IPS DF 19.7 (cell line): Measurements from ENCODE around the gene CLEC4E.
"Not testable (repeated sequence)": the region's sequence is repeated elsewhere in the genome, so short reads cannot be mapped to it uniquely, and the experiment has no call there.

ENCODE experiments used
- DNase-seq: peaks from one replicate; pipeline ENCODE4 v3.0.0-alpha.2; 2013; ENCODE audit warnings: low read depth, low spot score

Gene CLEC4E

DNA sequence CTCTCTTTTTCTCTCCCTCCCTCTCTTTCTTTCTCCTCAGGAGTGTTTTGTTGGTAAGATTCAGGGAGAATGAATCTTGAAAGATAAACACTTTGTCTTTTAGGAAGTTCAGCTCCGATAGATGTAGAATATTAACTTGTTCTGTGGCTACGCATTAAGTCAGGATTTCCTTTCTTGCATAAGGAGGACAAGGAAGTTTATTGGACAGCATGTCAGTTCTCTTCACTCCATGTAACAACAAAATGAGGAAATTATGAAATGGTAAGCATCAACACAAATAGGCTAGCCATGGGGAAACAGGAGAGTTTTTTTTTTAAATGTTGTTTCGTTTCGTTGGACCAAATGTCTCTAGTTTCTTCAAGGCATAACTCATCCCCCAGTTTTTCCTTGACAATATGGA is at the start of gene CLEC4E:
TSS of gene CLEC4E (minus strand) at position 75 of the 400 bp plus-strand sequence. CDS start 108 bp downstream, outside the sequence.
- DNase-seq = not testable (repeated sequence)

DNA sequence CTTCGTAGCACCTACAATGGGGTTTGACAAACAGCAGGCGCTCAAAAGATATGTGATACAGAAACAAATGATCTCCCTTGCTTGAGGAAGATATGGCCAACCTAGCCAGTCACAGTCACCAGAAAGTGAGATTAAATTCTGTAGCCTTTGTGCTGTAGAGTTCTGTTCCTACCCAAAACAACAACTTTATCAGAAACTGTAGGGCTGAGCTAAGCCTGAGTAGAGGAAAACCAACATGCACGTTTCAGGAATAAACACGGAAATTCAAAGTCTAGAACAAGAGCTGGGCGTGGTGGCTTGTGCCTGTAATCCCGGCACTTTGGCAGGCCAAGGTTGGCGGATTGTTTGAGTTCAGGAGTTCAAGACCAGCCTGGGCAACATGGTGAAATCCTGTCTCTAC is 49.0 kb upstream of the CLEC4E start:
- no peak for DNase-seq

DNA sequence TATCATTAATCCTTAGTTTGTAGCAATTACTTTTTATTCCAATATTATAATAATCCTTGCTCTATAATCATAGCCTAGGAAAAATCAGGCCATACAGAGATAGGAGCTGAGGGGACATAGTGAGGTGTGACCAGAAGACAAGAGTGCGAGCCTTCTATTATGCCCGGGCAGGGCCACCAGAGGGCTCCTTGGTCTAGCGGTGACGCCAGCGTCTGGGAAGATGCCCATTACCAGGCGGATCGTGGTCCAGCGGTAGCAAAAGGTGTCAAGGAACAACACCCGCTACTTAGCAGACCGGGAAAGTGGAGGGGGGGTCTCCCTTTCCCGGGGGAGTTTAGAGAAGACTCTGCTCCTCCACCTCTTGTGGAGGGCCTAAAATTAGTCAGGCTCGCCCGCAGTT is 43.8 kb upstream of the CLEC4E start:
- not testable (repeated sequence) for DNase-seq

DNA sequence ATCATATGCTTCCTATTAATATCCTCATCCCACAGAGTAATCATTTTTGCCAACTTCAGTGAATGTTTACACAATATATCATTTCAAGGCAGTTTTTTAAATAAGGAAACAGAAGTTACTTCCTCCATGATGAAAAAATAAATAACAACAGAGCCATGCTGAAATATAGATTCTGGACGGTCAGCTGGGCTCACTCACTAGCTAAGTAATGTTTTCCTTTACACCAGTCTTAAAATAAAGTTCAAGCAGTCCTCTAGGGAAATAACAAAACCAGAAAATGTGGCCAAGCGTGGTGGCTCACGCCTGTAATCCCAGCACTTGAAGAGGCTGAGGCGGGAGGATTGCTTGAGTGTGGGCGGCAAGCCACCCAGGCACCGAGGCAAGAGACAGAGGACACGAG is 43.3 kb upstream of the CLEC4E start:
- DNase-seq = no peak

- DNase-seq = no peak
These were observed 40.5 kb upstream of the CLEC4E start for GRCh38 chr12:8581098-8581784.

- no peak for DNase-seq
These were observed 37.2 kb upstream of the CLEC4E start for GRCh38 chr12:8577879-8578278.

DNA sequence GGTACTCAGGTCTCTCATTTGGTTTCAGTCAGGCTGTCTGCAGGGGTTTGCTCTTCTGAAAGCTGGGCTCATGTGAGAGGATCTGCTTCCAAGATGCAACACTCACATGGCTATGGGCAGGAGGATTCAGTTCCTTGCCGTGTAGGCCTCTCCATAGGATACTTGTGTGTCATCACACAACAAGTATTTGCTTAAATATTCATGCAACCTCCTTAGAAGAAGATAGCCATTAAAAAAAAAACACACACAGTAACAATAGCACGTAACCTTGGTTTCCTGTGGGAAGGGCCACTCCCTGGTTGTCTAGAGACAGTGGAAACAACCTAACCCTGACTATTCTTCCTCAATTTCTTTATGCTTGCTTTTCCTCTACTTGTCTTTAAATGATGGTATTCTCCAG is 31.8 kb upstream of the CLEC4E start:
- no peak for DNase-seq

- DNase-seq = no peak
These were observed 25.8 kb upstream of the CLEC4E start for GRCh38 chr12:8566525-8566924.

- DNase-seq = not testable (repeated sequence)
These were observed 25.3 kb upstream of the CLEC4E start for GRCh38 chr12:8566052-8566451.

- DNase-seq = no peak
These were observed 24.0 kb upstream of the CLEC4E start for GRCh38 chr12:8564656-8565055.

DNA sequence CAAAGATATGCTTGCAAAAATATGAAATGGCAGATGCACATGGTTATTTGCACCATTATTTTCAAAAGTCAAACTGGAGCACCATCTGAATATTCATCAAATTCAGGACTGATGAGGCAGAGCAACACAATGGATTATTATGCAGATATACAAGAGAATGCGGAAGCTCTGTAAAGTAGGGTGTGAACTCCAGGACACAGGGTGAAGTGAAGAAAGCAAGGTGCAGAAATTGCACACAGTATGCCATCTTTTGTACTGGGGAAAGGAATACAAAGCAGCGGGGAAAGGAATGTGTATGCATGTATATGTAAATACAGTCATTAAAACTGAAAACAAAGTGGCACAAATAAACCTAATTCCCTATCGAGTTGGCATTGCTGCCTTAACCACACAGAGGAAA is 22.7 kb upstream of the CLEC4E start:
- no peak for DNase-seq

- DNase-seq = no peak
These were observed 21.6 kb upstream of the CLEC4E start for GRCh38 chr12:8562310-8562709.

DNA sequence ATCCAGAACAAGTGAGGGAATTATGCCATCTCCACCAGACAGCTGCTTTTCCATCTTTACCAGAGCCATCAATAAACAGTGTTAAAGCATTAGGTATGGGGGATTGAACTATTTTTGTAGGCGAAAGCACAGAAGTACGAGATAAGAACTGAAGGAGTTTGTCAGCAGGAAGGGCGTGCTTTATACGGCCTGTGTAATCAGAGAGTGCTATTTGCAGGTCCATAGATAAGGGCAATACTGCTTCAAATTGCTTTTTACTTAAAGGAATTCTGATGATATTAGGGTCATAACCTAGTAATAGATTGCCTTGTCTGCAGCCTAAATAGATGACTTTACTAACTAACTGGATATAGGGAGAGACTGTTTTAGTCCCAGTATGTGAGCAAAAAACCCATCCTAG is 20.3 kb upstream of the CLEC4E start:
- DNase-seq = no peak

DNA sequence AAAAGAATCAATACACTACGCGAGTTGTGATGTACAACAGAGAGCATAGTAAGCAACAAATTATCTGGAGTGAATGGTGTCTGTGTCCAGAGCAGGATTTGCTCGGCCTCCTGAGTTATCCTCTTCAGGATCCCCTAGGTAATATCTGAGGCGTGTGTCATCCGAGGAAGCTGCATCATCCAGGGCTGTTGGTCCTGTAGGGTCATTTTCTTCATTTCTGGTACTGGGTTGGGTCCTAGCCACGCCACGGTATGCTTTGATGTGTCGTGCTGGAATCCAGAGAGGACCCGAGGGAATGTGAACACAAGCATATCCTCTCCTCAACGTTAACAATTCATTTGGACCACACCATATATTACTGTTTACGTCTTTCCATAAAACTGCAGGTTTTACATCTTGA is 19.0 kb upstream of the CLEC4E start:
- DNase-seq = no peak

DNA sequence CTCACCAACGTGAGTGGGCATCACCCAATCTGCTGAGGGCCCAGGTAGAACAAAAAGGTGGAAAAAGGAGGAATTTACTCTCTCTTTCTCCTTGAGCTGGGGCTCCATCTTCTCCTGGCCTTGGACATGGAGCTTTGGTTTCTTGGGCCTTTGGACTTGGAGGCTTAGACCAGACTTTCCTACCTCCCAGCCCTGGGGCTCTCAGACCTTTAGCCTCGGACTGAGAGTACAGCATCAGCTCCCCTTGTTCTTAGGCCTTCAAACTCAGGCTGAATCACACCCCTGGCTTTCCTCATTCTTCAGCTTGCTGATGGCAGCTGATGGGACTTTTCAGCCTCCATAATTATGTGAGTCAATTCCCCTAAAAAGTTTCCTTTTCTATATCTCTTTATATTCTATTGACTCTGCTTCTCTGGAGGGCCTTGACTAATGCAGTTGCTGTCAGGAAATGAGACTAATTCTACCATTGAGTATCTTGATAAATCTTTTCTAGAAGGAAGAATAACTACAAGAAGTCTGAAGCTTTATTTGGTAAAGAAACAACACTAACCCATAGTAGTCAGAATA is 15.9 kb upstream of the CLEC4E start:
- no peak for DNase-seq

- no peak for DNase-seq
These were observed 13.9 kb upstream of the CLEC4E start for GRCh38 chr12:8554451-8555195.

DNA sequence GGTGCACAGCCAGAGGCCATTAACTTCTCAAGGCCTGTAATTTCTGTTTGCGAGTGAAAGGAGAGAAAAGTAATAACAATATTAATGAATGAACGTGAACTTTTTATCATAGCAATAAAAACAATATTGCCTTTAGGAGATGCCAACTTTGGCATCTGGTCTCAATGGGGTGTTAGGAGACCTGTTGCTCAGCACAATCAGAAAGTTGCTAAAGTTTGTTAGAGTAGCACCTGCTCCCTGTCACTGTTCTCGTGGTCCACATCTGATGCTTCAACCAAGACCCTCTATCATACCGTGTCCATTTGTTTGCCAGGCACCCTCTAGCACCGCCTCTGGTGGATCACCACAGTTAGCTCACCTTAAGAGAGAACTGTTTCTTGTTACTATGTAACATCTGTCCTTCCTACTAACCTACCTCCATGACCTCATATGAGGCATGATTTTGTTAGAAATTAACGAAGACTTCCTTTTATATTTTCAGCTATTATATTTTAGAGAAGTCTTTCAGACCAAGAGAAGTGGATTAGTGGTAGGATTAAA is 12.5 kb upstream of the CLEC4E start:
- DNase-seq = no peak

GRCh38 chr12:8549381-8549780 is 8.7 kb upstream of the CLEC4E start:
- no peak for DNase-seq

GRCh38 chr12:8548192-8548591 is 7.5 kb upstream of the CLEC4E start:
- DNase-seq = no peak

DNA sequence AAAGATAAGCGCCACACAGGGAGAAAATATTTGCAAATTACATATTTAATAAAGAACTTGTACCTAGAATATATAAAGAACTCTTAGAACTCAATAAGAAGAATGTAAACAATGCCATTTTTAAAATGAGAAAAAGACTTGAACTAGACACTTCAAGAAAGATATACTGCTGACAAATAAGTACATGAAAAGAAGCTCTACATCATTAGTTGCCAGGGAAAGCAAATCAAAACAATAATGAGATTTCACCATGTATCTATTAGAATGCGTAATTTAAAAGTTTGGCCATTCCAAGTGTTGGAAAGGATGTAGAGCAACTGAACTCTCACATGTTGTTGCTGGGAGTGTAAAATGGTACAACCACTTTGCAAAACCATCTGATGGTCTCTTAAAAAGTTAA is 6.9 kb upstream of the CLEC4E start:
- no peak for DNase-seq

DNA sequence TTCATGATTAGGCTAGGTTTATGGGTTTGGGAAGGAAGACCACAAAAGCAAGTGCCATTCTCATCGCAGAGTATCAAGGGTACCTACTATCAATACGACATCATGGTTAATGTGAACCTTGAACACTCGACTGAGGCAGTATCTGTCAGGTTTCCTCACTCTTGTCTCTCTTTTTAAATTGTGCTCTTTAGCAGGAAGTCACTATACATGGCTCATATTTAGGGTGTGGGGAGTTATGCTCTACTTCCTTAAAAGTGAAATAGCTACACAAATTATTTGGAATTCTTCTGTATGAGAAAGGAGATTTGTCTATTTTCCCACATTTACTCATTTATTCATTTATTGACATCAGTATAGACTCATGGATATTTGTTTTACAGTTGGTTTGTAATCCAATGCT is 5.9 kb upstream of the CLEC4E start:
- DNase-seq = no peak

GRCh38 chr12:8544295-8544694 is 3.6 kb upstream of the CLEC4E start:
- no peak for DNase-seq

GRCh38 chr12:8541562-8541961 is 857 bp upstream of the CLEC4E start:
- no peak for DNase-seq
